Measurements from ENCODE around the gene C2CD4C. TPM values are rescaled to one million over a fixed set of nuclear protein-coding genes. Genes with fewer than 3 reads are reported as not detected.

Gene C2CD4C
- total RNA-seq, 1 experiment from 2014 or later, result 14.6 TPM

DNA sequence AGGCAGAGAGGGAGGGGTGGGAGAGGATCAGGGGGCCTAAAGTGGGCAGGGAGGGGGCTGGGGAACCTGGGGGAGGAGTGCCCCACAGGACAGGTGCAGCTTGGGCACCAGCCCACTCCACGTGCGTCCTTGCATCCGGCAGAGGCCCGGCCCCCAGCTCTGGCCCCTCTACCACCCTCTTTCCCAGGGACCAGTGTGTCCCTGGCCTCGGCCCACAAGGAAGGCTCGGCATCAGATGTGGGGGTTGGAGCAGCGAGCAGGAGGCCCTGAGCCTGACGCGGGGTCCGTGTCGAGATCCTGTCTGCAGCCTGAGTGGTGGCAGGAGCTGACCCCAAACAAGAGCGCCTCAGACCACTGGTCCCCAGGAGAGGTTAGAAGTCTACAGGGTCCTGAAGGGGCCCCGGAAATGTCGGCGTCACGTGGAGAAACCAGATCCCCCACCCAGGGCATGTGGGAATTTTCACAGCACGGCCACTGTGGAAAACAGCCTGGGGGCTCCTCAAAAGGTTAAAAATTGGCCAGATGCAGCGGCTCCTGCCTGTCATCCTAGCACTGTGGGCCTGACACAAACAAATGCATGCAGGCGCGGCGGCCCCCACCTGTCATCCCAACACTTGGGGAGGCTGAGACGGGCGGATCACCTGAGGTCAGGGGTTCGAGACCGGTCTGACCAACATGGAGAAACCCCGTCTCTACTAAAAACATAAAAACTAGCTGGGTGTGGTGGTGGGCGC lies 30.4 kb upstream of the C2CD4C start:
- TF ChIP-seq, protein P1, sequence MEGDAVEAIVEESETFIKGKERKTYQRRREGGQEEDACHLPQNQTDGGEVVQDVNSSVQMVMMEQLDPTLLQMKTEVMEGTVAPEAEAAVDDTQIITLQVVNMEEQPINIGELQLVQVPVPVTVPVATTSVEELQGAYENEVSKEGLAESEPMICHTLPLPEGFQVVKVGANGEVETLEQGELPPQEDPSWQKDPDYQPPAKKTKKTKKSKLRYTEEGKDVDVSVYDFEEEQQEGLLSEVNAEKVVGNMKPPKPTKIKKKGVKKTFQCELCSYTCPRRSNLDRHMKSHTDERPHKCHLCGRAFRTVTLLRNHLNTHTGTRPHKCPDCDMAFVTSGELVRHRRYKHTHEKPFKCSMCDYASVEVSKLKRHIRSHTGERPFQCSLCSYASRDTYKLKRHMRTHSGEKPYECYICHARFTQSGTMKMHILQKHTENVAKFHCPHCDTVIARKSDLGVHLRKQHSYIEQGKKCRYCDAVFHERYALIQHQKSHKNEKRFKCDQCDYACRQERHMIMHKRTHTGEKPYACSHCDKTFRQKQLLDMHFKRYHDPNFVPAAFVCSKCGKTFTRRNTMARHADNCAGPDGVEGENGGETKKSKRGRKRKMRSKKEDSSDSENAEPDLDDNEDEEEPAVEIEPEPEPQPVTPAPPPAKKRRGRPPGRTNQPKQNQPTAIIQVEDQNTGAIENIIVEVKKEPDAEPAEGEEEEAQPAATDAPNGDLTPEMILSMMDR (conservative IDR thresholded peaks at IDR 0.05), result no peak
- Histone ChIP-seq H3K4me1 (ENCODE audit: insufficient read depth, low read length) (no peaks in the 10 kb centered on the region; the same call in 1 of the 2 replicates), H3K79me2 (ENCODE audit: insufficient read depth, low read length) (no peaks in the 10 kb centered on the region), H4K5ac (ENCODE audit: insufficient read length, low read depth, low read length) (no peak overlapping the region), H4K20me1 (ENCODE audit: control insufficient read depth, insufficient read depth, insufficient read length) (no peaks in the 10 kb centered on the region), H3K9me3 (ENCODE audit: control insufficient read depth, low read depth, low read length) (no peaks in the 10 kb centered on the region), H2BK12ac (ENCODE audit: insufficient read length, low read depth, low read length) (no peak overlapping the region), H3K4me2 (ENCODE audit: insufficient read depth, insufficient read length, low read length) (no peak overlapping the region), H2BK15ac (ENCODE audit: low read depth, low read length) (no peak overlapping the region), H3K23ac (ENCODE audit: insufficient read length, low read depth, low read length) (no peak overlapping the region), H2BK120ac (ENCODE audit: low read depth, low read length, poor library complexity, severe bottlenecking) (no peak overlapping the region), H3K56ac (ENCODE audit: insufficient read length, low read depth, low read length) (no peak overlapping the region), H2BK20ac (ENCODE audit: low read depth, low read length, poor library complexity, severe bottlenecking) (no peak overlapping the region), H3K79me1 (ENCODE audit: insufficient read depth, low read depth, low read length, poor library complexity, severe bottlenecking) (no peaks in the 10 kb centered on the region), H3K23me2 (ENCODE audit: insufficient read length, low read depth, low read length, poor library complexity, severe bottlenecking) (peaks cover 2% of the 10 kb centered on the region), H3K4ac (ENCODE audit: low read depth, low read length) (no peak overlapping the region), H4K91ac (ENCODE audit: insufficient read length, low read depth, low read length) (no peak overlapping the region), H3K9ac (ENCODE audit: extremely low read depth, insufficient read length, low read length) (no peak overlapping the region), H2AK5ac (ENCODE audit: insufficient read length, low read length) (no peak overlapping the region), H2BK5ac (ENCODE audit: insufficient read length, low read length) (no peak overlapping the region), H2AFZ (ENCODE audit: low read length) (no peak overlapping the region), H3K27ac (ENCODE audit: insufficient read length, low read depth, low read length) (no peak overlapping the region), H3K14ac (ENCODE audit: insufficient read depth, low read length) (no peak overlapping the region), H4K8ac (replicated peaks; ENCODE audit: insufficient read length, low read depth, low read length) (no peak overlapping the region), H3K27me3 (ENCODE audit: insufficient read depth, low read length) (no peaks in the 10 kb centered on the region; the same call in 1 of the 2 replicates), H3K18ac (ENCODE audit: insufficient read length, low read depth, low read length) (no peak overlapping the region), H3T11ph (ENCODE audit: low read length) (no peak overlapping the region)
- DNase-seq, result no peak
- Mint-ChIP-seq H3K27me3 (ENCODE audit: low read depth) (peaks cover 4% of the 10 kb centered on the region), H3K9me3 (peaks cover 4 to 16% of the 10 kb centered on the region in 2 experiments; a peak in 3 of 5 replicates), H3K27ac (no peak overlapping the region), H3K4me1 (peaks cover 10 to 16% of the 10 kb centered on the region in 2 experiments), H3K36me3 (ENCODE audit: insufficient read depth in 1 of 3, low read depth in 3 of 3) (peaks cover 0 to 10% (median 5%) of the 10 kb centered on the region in 3 experiments; a peak in 4 of 7 replicates), H3K4me3 (no peak overlapping the region)
- no CpG with 5 or more reads among the region's 27 CpGs for WGBS (ENCODE audit: extremely low coverage, insufficient read length, low lambda C conversion rate)
